Astrocyte (in vitro differentiated cells and primary cell): ENCODE results near the gene DBP. TPM values are rescaled to one million over a fixed set of nuclear protein-coding genes. Genes with fewer than 3 reads are reported as not detected.

Experiments
- DNase-seq: peaks from one replicate; pipeline ENCODE4 v3.0.0-alpha.2; 2010; ENCODE audit warnings: low read depth
- FAIRE-seq: peaks from 2 replicates; lab custom pipeline; 2011; peaks lifted over from hg19 to GRCh38; lab: Jason Lieb, UNC
- H2AFZ ChIP-seq: 2 replicates; pipeline ENCODE4 v1.6.0; 2012; ENCODE audit warnings: low read depth, low read length, inconsistent platforms
- H3K27ac ChIP-seq: 2 replicates; pipeline ENCODE4 v1.5.1; 2011; ENCODE audit warnings: low read depth, low read length, inconsistent platforms
- H3K27me3 ChIP-seq: 2 replicates; pipeline ENCODE4 v1.6.0; 2011; ENCODE audit warnings: low read length, inconsistent platforms; ENCODE audit not compliant: insufficient read depth
- H3K36me3 ChIP-seq: 2 replicates; pipeline ENCODE4 v1.5.1; 2011; ENCODE audit warnings: low read length, inconsistent platforms; ENCODE audit not compliant: insufficient read depth
- H3K4me1 ChIP-seq: 2 replicates; pipeline ENCODE4 v1.5.1; 2011; ENCODE audit warnings: low read length, inconsistent platforms; ENCODE audit not compliant: insufficient read depth
- H3K4me2 ChIP-seq: 2 replicates; pipeline ENCODE4 v1.6.0; 2012; ENCODE audit warnings: low read length, inconsistent platforms
- H3K4me3 ChIP-seq: 2 replicates; pipeline ENCODE4 v1.5.1; 2011; ENCODE audit warnings: low read depth, mild to moderate bottlenecking, low read length, inconsistent platforms; ENCODE audit not compliant: insufficient read depth
- H3K79me2 ChIP-seq: 2 replicates; pipeline ENCODE4 v1.6.0; 2012; ENCODE audit warnings: mild to moderate bottlenecking, low read length, inconsistent platforms; ENCODE audit not compliant: insufficient read depth
- H3K9ac ChIP-seq: 2 replicates; pipeline ENCODE4 v1.6.0; 2012; ENCODE audit warnings: mild to moderate bottlenecking, low read length, inconsistent platforms
- H3K9me3 ChIP-seq: 2 replicates; pipeline ENCODE4 v1.5.1; 2012; ENCODE audit warnings: low read depth, mild to moderate bottlenecking, low read length, inconsistent platforms; ENCODE audit not compliant: insufficient read depth
- H4K20me1 ChIP-seq: 2 replicates; pipeline ENCODE4 v1.6.0; 2012; ENCODE audit warnings: low read length, inconsistent platforms; ENCODE audit not compliant: insufficient read depth
- H3K27ac Mint-ChIP-seq: one replicate; pipeline ENCODE4 v1.8.0; 2021; ENCODE audit warnings: mild to moderate bottlenecking, mixed read lengths; ENCODE audit not compliant: unreplicated experiment
- H3K27me3 Mint-ChIP-seq: one replicate; pipeline ENCODE4 v1.8.0; 2021; ENCODE audit warnings: low read depth, mixed read lengths; ENCODE audit not compliant: unreplicated experiment
- H3K36me3 Mint-ChIP-seq: one replicate; pipeline ENCODE4 v1.8.0; 2021; ENCODE audit warnings: low read depth, mixed read lengths; ENCODE audit not compliant: unreplicated experiment
- H3K4me1 Mint-ChIP-seq: one replicate; pipeline ENCODE4 v1.8.0; 2021; ENCODE audit warnings: low read depth, mixed read lengths; ENCODE audit not compliant: unreplicated experiment
- H3K4me3 Mint-ChIP-seq: one replicate; pipeline ENCODE4 v1.8.0; 2021; ENCODE audit warnings: mild to moderate bottlenecking, moderate library complexity, mixed read lengths; ENCODE audit not compliant: unreplicated experiment
- H3K9me3 Mint-ChIP-seq: one replicate; pipeline ENCODE4 v1.8.0; 2021; ENCODE audit warnings: mild to moderate bottlenecking, mixed read lengths; ENCODE audit not compliant: unreplicated experiment
- CTCF ChIP-seq: IDR thresholded peaks from 2 replicates; pipeline ENCODE4 v1.5.1; 2011; ENCODE audit warnings: low read depth, mild to moderate bottlenecking, inconsistent platforms, low read length, moderate library complexity; ENCODE audit not compliant: insufficient read depth
- EZH2 ChIP-seq: IDR thresholded peaks from 2 replicates; pipeline ENCODE4 v1.6.1; 2012; ENCODE audit warnings: mild to moderate bottlenecking, low read length, inconsistent platforms; ENCODE audit not compliant: insufficient read depth
- total RNA-seq: library from RNA; stranded (reverse); gene quantifications from 2 replicates; pipeline ENCODE4 v1.2.1, GENCODE V29; 2021

DBP gene
- total RNA-seq, 1 donor from 2014 or later = 1.2 TPM

DNA sequence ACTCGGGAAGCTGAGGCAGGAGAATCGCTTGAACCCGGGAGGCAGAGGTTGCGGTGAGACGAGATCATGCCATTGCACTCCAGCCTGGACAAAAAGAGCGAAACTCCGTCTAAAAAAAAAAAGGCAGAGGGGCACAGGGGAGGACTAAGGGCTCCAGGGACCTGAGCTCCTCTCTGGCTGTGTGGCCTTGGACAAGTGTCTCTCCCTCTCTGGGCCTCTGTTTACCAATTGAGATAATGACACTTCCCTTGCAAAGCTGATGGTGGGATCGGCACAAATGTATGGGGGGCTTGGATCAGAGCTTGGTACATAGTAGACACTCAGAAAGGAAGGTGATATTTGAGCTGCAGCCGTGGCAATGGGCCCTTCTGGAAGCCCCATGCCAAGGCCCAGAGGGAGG, 42.0 kb downstream of the DBP start:
- Histone ChIP-seq H3K79me2 (no peaks in the 10 kb centered on the region), H3K27ac (no peak overlapping the region), H3K4me3 (no peak overlapping the region), H2AFZ (no peak overlapping the region), H3K4me1 (no peaks in the 10 kb centered on the region), H4K20me1 (no peaks in the 10 kb centered on the region), H3K9ac (no peak overlapping the region), H3K36me3 (no peaks in the 10 kb centered on the region), H3K4me2 (no peak overlapping the region), H3K27me3 (no peaks in the 10 kb centered on the region), H3K9me3 (no peaks in the 10 kb centered on the region)
- Mint-ChIP-seq H3K27ac (no peak overlapping the region), H3K4me3 (no peak overlapping the region), H3K4me1 (no peaks in the 10 kb centered on the region), H3K9me3 (no peaks in the 10 kb centered on the region), H3K36me3 (no peaks in the 10 kb centered on the region), H3K27me3 (peaks cover 15% of the 10 kb centered on the region)
- FAIRE-seq = no peak
- no peak for DNase-seq
- TF ChIP-seq CTCF (no peak), EZH2 (no peak)

GRCh38 chr19:48591021-48591420, 46.2 kb downstream of the DBP start:
- FAIRE-seq (no peak), DNase-seq (no peak)
- Mint-ChIP-seq H3K27me3 (peaks cover 9% of the 10 kb centered on the region), H3K4me3 (no peak overlapping the region), H3K27ac (no peak overlapping the region), H3K9me3 (no peaks in the 10 kb centered on the region), H3K4me1 (peaks cover 2% of the 10 kb centered on the region), H3K36me3 (no peaks in the 10 kb centered on the region)
- peaks cover 4% of the 10 kb centered on the region for H3K4me1 ChIP-seq
- H3K27ac ChIP-seq = no peak overlapping the region
- H3K9me3 ChIP-seq = no peaks in the 10 kb centered on the region
- no peak for TF ChIP-seq EZH2
- no peak for TF ChIP-seq CTCF
- no peak overlapping the region for H2AFZ ChIP-seq
- H3K79me2 ChIP-seq = no peaks in the 10 kb centered on the region
- no peak overlapping the region for H3K9ac ChIP-seq
- no peaks in the 10 kb centered on the region for H4K20me1 ChIP-seq
- H3K27me3 ChIP-seq = no peaks in the 10 kb centered on the region
- H3K4me2 ChIP-seq = no peak overlapping the region
- H3K4me3 ChIP-seq = no peak overlapping the region
- H3K36me3 ChIP-seq = no peaks in the 10 kb centered on the region

DNA sequence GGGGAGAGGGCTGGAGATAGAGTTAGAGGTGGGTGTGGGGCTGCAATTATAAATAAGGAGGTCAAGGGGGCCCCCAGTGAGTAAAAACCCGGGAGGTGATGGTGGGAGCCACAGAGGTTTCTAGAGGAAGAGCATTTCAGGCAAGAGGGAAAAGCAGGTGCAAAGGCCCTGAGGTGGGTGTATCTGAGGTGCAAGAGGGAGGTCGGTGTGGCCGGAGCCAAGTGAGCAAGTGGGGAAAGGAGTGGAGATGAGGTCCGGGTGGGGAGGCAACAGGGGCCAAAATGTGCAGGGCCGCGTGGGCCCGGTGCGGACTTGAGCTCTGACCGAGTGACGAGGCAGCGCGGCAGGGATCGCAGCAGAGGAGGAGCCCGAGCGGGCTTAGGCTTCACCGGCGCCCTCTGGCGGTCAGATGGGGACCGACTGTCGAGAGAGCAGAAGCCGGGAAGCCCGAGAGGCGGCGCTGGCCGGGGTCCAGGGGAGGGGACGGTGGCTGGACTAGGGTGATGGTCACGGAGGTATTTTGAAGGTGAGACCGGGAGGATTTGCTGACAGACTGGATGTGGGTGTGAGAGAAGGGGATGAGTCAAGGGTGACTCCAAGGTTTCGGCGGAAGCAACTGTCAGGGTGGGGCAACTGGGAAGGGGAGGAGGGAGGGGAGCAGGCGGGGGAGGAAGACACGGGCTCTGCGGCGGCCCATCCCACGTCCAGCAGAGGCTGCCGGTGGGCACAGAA, 48.3 kb downstream of the DBP start:
- no peak for FAIRE-seq
- Mint-ChIP-seq H3K27ac (peak overlapping the region; percentile 62), H3K36me3 (no peaks in the 10 kb centered on the region), H3K4me3 (no peak overlapping the region), H3K9me3 (no peaks in the 10 kb centered on the region), H3K27me3 (peaks cover 10% of the 10 kb centered on the region), H3K4me1 (peaks cover 2% of the 10 kb centered on the region)
- H3K4me1 ChIP-seq = peaks cover 7% of the 10 kb centered on the region
- H3K4me3 ChIP-seq = peak overlapping the region; percentile 38
- H3K9me3 ChIP-seq = no peaks in the 10 kb centered on the region
- H3K36me3 ChIP-seq = no peaks in the 10 kb centered on the region
- H3K9ac ChIP-seq = peak overlapping the region; percentile 31
- H3K4me2 ChIP-seq = peak overlapping the region; percentile 84
- peak; percentile 49 for DNase-seq
- TF ChIP-seq CTCF (peak; percentile 56), EZH2 (no peak)
- H3K79me2 ChIP-seq = no peaks in the 10 kb centered on the region
- H4K20me1 ChIP-seq = no peaks in the 10 kb centered on the region
- no peaks in the 10 kb centered on the region for H3K27me3 ChIP-seq
- H3K27ac ChIP-seq = no peak overlapping the region
- peak overlapping the region; percentile 88 for H2AFZ ChIP-seq
